HG02798 (cell line): ENCODE data around the gene FAM20C.
"Not testable (repeated sequence)": the region's sequence is repeated elsewhere in the genome, so short reads cannot be mapped to it uniquely, and the experiment has no call there.

Source experiments
- ATAC-seq: cut with Tn5 transposase; IDR thresholded peaks from one replicate; pipeline ENCODE4 v1.9.1; 2021; ENCODE audit warnings: mild to moderate bottlenecking; ENCODE audit not compliant: unreplicated experiment, poor library complexity

FAM20C gene

GRCh38 chr7:206351-206750, 14.0 kb downstream of the FAM20C start:
- ATAC-seq = not testable (repeated sequence)

GRCh38 chr7:207418-208129, 15.2 kb downstream of the FAM20C start:
- ATAC-seq = no peak

GRCh38 chr7:208130-208673, 15.8 kb downstream of the FAM20C start:
- no peak for ATAC-seq

GRCh38 chr7:208816-209215, 16.4 kb downstream of the FAM20C start:
- ATAC-seq = no peak

- no peak for ATAC-seq
Observed at GRCh38 chr7:209416-209815, 17.0 kb downstream of the FAM20C start.

GRCh38 chr7:209906-210305, 17.5 kb downstream of the FAM20C start:
- ATAC-seq = no peak

- ATAC-seq = no peak
Observed at GRCh38 chr7:210401-210925, 18.1 kb downstream of the FAM20C start.

- no peak for ATAC-seq
Observed at GRCh38 chr7:211033-211714, 18.8 kb downstream of the FAM20C start.

- no peak for ATAC-seq
Observed at GRCh38 chr7:211715-212058, 19.3 kb downstream of the FAM20C start.

GRCh38 chr7:212754-213153, 20.4 kb downstream of the FAM20C start:
- ATAC-seq = no peak

- no peak for ATAC-seq
Observed at GRCh38 chr7:213324-213993, 21.1 kb downstream of the FAM20C start.

GRCh38 chr7:214410-215212, 22.2 kb downstream of the FAM20C start:
- ATAC-seq = no peak

- ATAC-seq = no peak
Observed at GRCh38 chr7:216360-217300, 24.3 kb downstream of the FAM20C start.

- no peak for ATAC-seq
Observed at GRCh38 chr7:217781-218180, 25.4 kb downstream of the FAM20C start.

- no peak for ATAC-seq
Observed at GRCh38 chr7:218316-218715, 25.9 kb downstream of the FAM20C start.

GRCh38 chr7:218896-219580, 26.7 kb downstream of the FAM20C start:
- ATAC-seq = no peak

GRCh38 chr7:219581-220150, 27.3 kb downstream of the FAM20C start:
- no peak for ATAC-seq

- no peak for ATAC-seq
Observed at GRCh38 chr7:220151-220841, 27.9 kb downstream of the FAM20C start.
